H1 (cell line): ENCODE data around the gene RNPEPL1. TPM values are rescaled to one million over a fixed set of nuclear protein-coding genes. Genes with fewer than 3 reads are reported as not detected.

Source experiments
- CTCF ChIA-PET: fragments of 300-600 bp; sonication (Branson Sonifier 250); formaldehyde crosslinking; loops from one replicate; lab custom pipeline; 2021; ENCODE audit not compliant: partially characterized antibody; lab: Charles Lee
- POLR2A ChIA-PET: fragments of 300-600 bp; sonication (Branson Sonifier 250); formaldehyde crosslinking; loops from one replicate; lab custom pipeline; 2021; ENCODE audit warnings: inconsistent platforms; ENCODE audit not compliant: partially characterized antibody; lab: Charles Lee
- DNase-seq, 2 experiments: peaks; one replicate each; pipeline versions ENCODE4 v3.0.0 to v3.0.0-alpha.2; 2010 to 2022; ENCODE audit warnings: low spot score in 2 of 2, low read depth in 1 of 2, mixed read lengths in 1 of 2
- FAIRE-seq: peaks from 2 replicates; lab custom pipeline; 2011; peaks lifted over from hg19 to GRCh38; lab: Jason Lieb, UNC
- H2AFZ ChIP-seq: 2 replicates; pipeline ENCODE4 v1.8.1; 2012; ENCODE audit warnings: low read length, inconsistent platforms
- H2AK5ac ChIP-seq: 2 replicates; pipeline ENCODE4 v1.6.1; 2013; ENCODE audit warnings: low read depth, low read length
- H2BK120ac ChIP-seq: replicated peaks from 2 replicates; pipeline ENCODE3; 2013; ENCODE audit warnings: low read depth, low read length, inconsistent platforms
- H2BK12ac ChIP-seq: 2 replicates; pipeline ENCODE4 v1.6.1; 2013; ENCODE audit warnings: low read depth, low read length
- H2BK15ac ChIP-seq: 2 replicates; pipeline ENCODE4 v1.6.1; 2013; ENCODE audit warnings: low read length
- H2BK20ac ChIP-seq: 2 replicates; pipeline ENCODE4 v1.6.1; 2013; ENCODE audit warnings: low read length
- H2BK5ac ChIP-seq: 2 replicates; pipeline ENCODE4 v1.6.1; 2013; ENCODE audit warnings: low read depth, low read length
- H3K14ac ChIP-seq: 2 replicates; pipeline ENCODE4 v1.6.1; 2013; ENCODE audit warnings: inconsistent platforms; ENCODE audit not compliant: insufficient read length
- H3K18ac ChIP-seq: 2 replicates; pipeline ENCODE4 v1.6.1; 2013; ENCODE audit warnings: low read length; ENCODE audit errors: extremely low read depth
- H3K23ac ChIP-seq: 2 replicates; pipeline ENCODE4 v1.6.1; 2013; ENCODE audit warnings: inconsistent platforms; ENCODE audit not compliant: insufficient read length
- H3K23me2 ChIP-seq: 2 replicates; pipeline ENCODE4 v1.6.1; 2013; ENCODE audit warnings: low read depth, low read length
- H3K27ac ChIP-seq: 2 replicates; pipeline ENCODE4 v1.6.1; 2011; ENCODE audit warnings: low read depth, low read length, inconsistent platforms
- H3K27me3 ChIP-seq, 4 experiments: replicated peaks in 1 of 4; 1 replicate in 1 of 4; 2 replicates in 3 of 4; pipeline versions ENCODE4 v1.6.1 to v1.8.1; 2011 to 2013; ENCODE audit warnings: low read length in 3 of 4, mild to moderate bottlenecking in 3 of 4, inconsistent platforms in 2 of 4, mixed read lengths in 2 of 4, moderate library complexity in 1 of 4; ENCODE audit not compliant: control insufficient read depth in 3 of 4, insufficient read depth in 3 of 4; ENCODE audit errors: extremely low read depth in 1 of 4
- H3K36me3 ChIP-seq, 4 experiments: 2 replicates each; pipeline versions ENCODE4 v1.6.1 to v1.8.1; 2011 to 2013; ENCODE audit warnings: mild to moderate bottlenecking in 4 of 4, low read length in 3 of 4, moderate library complexity in 2 of 4, control low read depth in 1 of 4, inconsistent platforms in 1 of 4; ENCODE audit not compliant: insufficient read depth in 4 of 4, control insufficient read depth in 2 of 4
- H3K4ac ChIP-seq: replicated peaks from 2 replicates; pipeline ENCODE3; 2013; ENCODE audit warnings: low read length, low read depth, mixed read lengths, inconsistent platforms; ENCODE audit not compliant: insufficient read length
- H3K4me1 ChIP-seq, 4 experiments: replicated peaks in 1 of 4; 1 replicate in 1 of 4; 2 replicates in 3 of 4; pipeline versions ENCODE4 v1.6.1 to v1.8.1; 2011 to 2013; ENCODE audit warnings: low read length in 3 of 4, inconsistent platforms in 2 of 4, mixed read lengths in 1 of 4; ENCODE audit not compliant: insufficient read depth in 4 of 4, control insufficient read depth in 3 of 4
- H3K4me2 ChIP-seq, 2 experiments: 2 replicates each; pipeline versions ENCODE4 v1.6.1 to v1.8.1; 2011 to 2013; ENCODE audit warnings: low read depth in 2 of 2, low read length in 2 of 2, control low read depth in 1 of 2, inconsistent platforms in 1 of 2, mild to moderate bottlenecking in 1 of 2; ENCODE audit not compliant: insufficient read depth in 1 of 2
- H3K4me3 ChIP-seq, 4 experiments: fragments of 200-600, 300-600 bp in 1 of 4; sonication (generic), shearing (Covaris generic), sonication (Bioruptor Twin) in 1 of 4; 2 replicates each; pipeline versions ENCODE4 v1.5.1 to v1.8.1; 2011 to 2016; ENCODE audit warnings: low read length in 4 of 4, low read depth in 3 of 4, control low read depth in 2 of 4, inconsistent platforms in 2 of 4, mild to moderate bottlenecking in 2 of 4, mixed read lengths in 1 of 4, moderate library complexity in 1 of 4; ENCODE audit not compliant: insufficient read depth in 2 of 4; ENCODE audit errors: extremely low read depth in 1 of 4
- H3K56ac ChIP-seq: replicated peaks from 2 replicates; pipeline ENCODE3; 2013; ENCODE audit warnings: low read depth, mild to moderate bottlenecking, mixed read lengths, low read length, inconsistent platforms; ENCODE audit not compliant: insufficient read length
- H3K79me1 ChIP-seq: 2 replicates; pipeline ENCODE4 v1.6.1; 2013; ENCODE audit warnings: low read depth, low read length, control low read depth
- H3K79me2 ChIP-seq, 2 experiments: 2 replicates each; pipeline versions ENCODE4 v1.6.1 to v1.8.1; 2012 to 2013; ENCODE audit warnings: low read length in 2 of 2, mild to moderate bottlenecking in 2 of 2, inconsistent platforms in 1 of 2; ENCODE audit not compliant: insufficient read depth in 2 of 2, control insufficient read depth in 1 of 2
- H3K9ac ChIP-seq, 4 experiments: replicated peaks in 1 of 4; 1 replicate in 1 of 4; 2 replicates in 3 of 4; pipeline versions ENCODE4 v1.6.1 to v1.8.1; 2011 to 2013; ENCODE audit warnings: low read depth in 3 of 4, low read length in 3 of 4, control low read depth in 2 of 4, mild to moderate bottlenecking in 2 of 4, moderate library complexity in 2 of 4, inconsistent platforms in 1 of 4; ENCODE audit errors: extremely low read depth in 1 of 4
- H3K9me3 ChIP-seq, 2 experiments: 2 replicates each; pipeline versions ENCODE4 v1.6.1 to v1.8.1; 2012 to 2013; ENCODE audit warnings: mild to moderate bottlenecking in 2 of 2, moderate library complexity in 2 of 2, control low read depth in 1 of 2, inconsistent platforms in 1 of 2, low read depth in 1 of 2, low read length in 1 of 2, mixed read lengths in 1 of 2; ENCODE audit not compliant: insufficient read depth in 2 of 2
- H4K20me1 ChIP-seq, 2 experiments: replicated peaks in 1 of 2; 2 replicates each; pipeline versions ENCODE3 to v1.8.1; 2011 to 2013; ENCODE audit warnings: inconsistent platforms in 2 of 2, low read length in 2 of 2, mild to moderate bottlenecking in 1 of 2; ENCODE audit not compliant: insufficient read depth in 2 of 2, control insufficient read depth in 1 of 2
- H4K5ac ChIP-seq: 2 replicates; pipeline ENCODE4 v1.6.1; 2013; ENCODE audit warnings: low read length, low read depth, mixed read lengths, inconsistent platforms; ENCODE audit not compliant: insufficient read length
- H4K8ac ChIP-seq: 2 replicates; pipeline ENCODE4 v1.8.0; 2013; ENCODE audit warnings: mild to moderate bottlenecking, moderate library complexity, low read length, inconsistent platforms; ENCODE audit not compliant: insufficient read depth; ENCODE audit errors: extremely low read depth
- H4K91ac ChIP-seq: replicated peaks from 2 replicates; pipeline ENCODE3; 2013; ENCODE audit warnings: low read length, mixed read lengths, inconsistent platforms; ENCODE audit not compliant: insufficient read length
- ASH2L ChIP-seq: fragments of 200-600, 300-600 bp; sonication (generic); IDR thresholded peaks from one replicate; pipeline ENCODE4 v1.7.1; 2017; ENCODE audit warnings: low read length
- ATF3 ChIP-seq: IDR thresholded peaks from 2 replicates; pipeline ENCODE4 v1.6.1; 2011; ENCODE audit warnings: low read depth, mild to moderate bottlenecking, low read length; ENCODE audit not compliant: insufficient read depth
- CREB1 ChIP-seq: IDR thresholded peaks from 2 replicates; pipeline ENCODE4 v1.6.1; 2012; ENCODE audit warnings: inconsistent platforms
- FOSL1 ChIP-seq: IDR thresholded peaks from 2 replicates; pipeline ENCODE4 v1.6.1; 2011; ENCODE audit warnings: mild to moderate bottlenecking, low read depth, low read length, moderate library complexity; ENCODE audit not compliant: insufficient read depth
- HDAC6 ChIP-seq: IDR thresholded peaks from one replicate; pipeline ENCODE4 v1.7.1; 2012; ENCODE audit warnings: low read depth, mild to moderate bottlenecking, inconsistent platforms, low read length, moderate library complexity
- KDM1A ChIP-seq: fragments of 200-600, 300-600 bp; sonication (generic); IDR thresholded peaks from 2 replicates; pipeline ENCODE4 v1.7.1; 2016; ENCODE audit warnings: mild to moderate bottlenecking, low read length, borderline replicate concordance
- MAX ChIP-seq: IDR thresholded peaks from 2 replicates; pipeline ENCODE4 v1.6.1; 2012; ENCODE audit warnings: inconsistent platforms
- NRF1 ChIP-seq: IDR thresholded peaks from 2 replicates; pipeline ENCODE4 v1.6.1; 2011; ENCODE audit warnings: mild to moderate bottlenecking, low read depth, low read length, improper control_type of control experiment
- SIX5 ChIP-seq: IDR thresholded peaks from 2 replicates; pipeline ENCODE4 v1.6.1; 2011; ENCODE audit warnings: mild to moderate bottlenecking, low read depth, low read length
- WGBS, 2 experiments: shearing (Covaris generic) in 1 of 2; methylation state at CpG; one replicate each; pipeline versions ENCODE4 v1.1.6 to v1.1.7; 2013 to 2015; ENCODE audit warnings: low lambda C conversion rate in 2 of 2, mixed read lengths in 2 of 2, inconsistent platforms in 1 of 2, low coverage in 1 of 2, missing lambda C conversion rate in 1 of 2; ENCODE audit not compliant: insufficient replicate concordance in 2 of 2, insufficient coverage in 1 of 2, insufficient read length in 1 of 2; ENCODE audit errors: extremely low coverage in 1 of 2, missing lambda C conversion rate in 1 of 2; 5-methylcytosine and 5-hydroxymethylcytosine counted together
- polyA plus RNA-seq, 7 experiments: library from polyadenylated mRNA; depleted of rRNA in 3 of 7; stranded (reverse) in 5 of 7; unstranded in 2 of 7; fragments of >200 nt in 5 of 7; fragments of 200-250 nt in 2 of 7; gene quantifications; 1 replicate in 5 of 7; 2 replicates in 1 of 7; 4 replicates in 1 of 7; pipeline versions ENCODE4 v1.2.1 to v1.2.3, GENCODE V29; 2011 to 2013; ENCODE audit warnings: missing spikeins in 2 of 7, mixed read lengths in 2 of 7
- total RNA-seq: library from RNA; stranded (reverse); fragmentation: NEBNext Ultra II Directional; extraction: Animal tissue kit (Norgen Biotek cat#: 25700); gene quantifications from 2 replicates; pipeline ENCODE4 v1.2.1, GENCODE V29; 2021
- TF ChIP-seq, protein P1 (sequence below): IDR thresholded peaks from 2 replicates; pipeline ENCODE4 v1.6.1; 2012; ENCODE audit warnings: low read length, inconsistent platforms

RNPEPL1 gene
- total and polyA plus RNA-seq, 2 of the 8 experiments (the other 6 are each of a cell fraction or from before 2014, with no cell fraction given): 9.0 to 11.3 TPM

GRCh38 chr2:240622531-240623235, 54.4 kb downstream of the RNPEPL1 start:
- H4K5ac ChIP-seq: no peak overlapping the region
- WGBS, 2 experiments: 82% methylated on average over 30 of the region's 37 CpGs; no CpG with 5 or more reads in 1 of the 2 experiments
- H3K4me2 ChIP-seq: no peak overlapping the region
- no peak overlapping the region for H2BK15ac ChIP-seq
- no peaks in the 10 kb centered on the region for H4K20me1 ChIP-seq
- no peak overlapping the region for H2AK5ac ChIP-seq
- no peak overlapping the region for H4K91ac ChIP-seq
- H2BK5ac ChIP-seq: no peak overlapping the region
- H3K27me3 ChIP-seq: no peaks in the 10 kb centered on the region
- ChIA-PET POLR2A (interaction anchor here (1.2 to 1.6 kb wide), 2 partner anchors 15 to 36 kb away, joined by 3 to 4 read pairs; partner anchors contain the start of gene CAPN10), CTCF (interaction anchor here (1.2 to 1.7 kb wide), 6 partner anchors 10 to 62 kb away, joined by 3 to 4 read pairs (median 3); no protein-coding TSS in a partner anchor)
- H3K9ac ChIP-seq: no peak overlapping the region
- H3K79me1 ChIP-seq: no peaks in the 10 kb centered on the region
- no peak overlapping the region for H3K27ac ChIP-seq
- H3K23ac ChIP-seq: no peak overlapping the region
- H2BK120ac ChIP-seq: no peak overlapping the region
- H3K14ac ChIP-seq: no peak overlapping the region
- no peak overlapping the region for H2BK12ac ChIP-seq
- H3K36me3 ChIP-seq: no peaks in the 10 kb centered on the region
- FAIRE-seq: no peak
- H3K56ac ChIP-seq: no peak overlapping the region
- H2BK20ac ChIP-seq: no peak overlapping the region
- H3K4me3 ChIP-seq: no peak overlapping the region
- no peak overlapping the region; the same call in 1 of the 2 replicates for H3K18ac ChIP-seq
- no peak overlapping the region for H3K4ac ChIP-seq
- H3K79me2 ChIP-seq: no peaks in the 10 kb centered on the region
- no peak overlapping the region for H2AFZ ChIP-seq
- H3K23me2 ChIP-seq: no peaks in the 10 kb centered on the region
- H4K8ac ChIP-seq: no peak overlapping the region
- H3K9me3 ChIP-seq: peaks cover 12 to 16% of the 10 kb centered on the region in 2 experiments; a peak in 3 of 4 replicates
- no peak for DNase-seq
- peaks cover 0 to 6% (median 1%) of the 10 kb centered on the region in 4 experiments; a peak in 3 of 7 replicates for H3K4me1 ChIP-seq
- TF ChIP-seq MAX (no peak), NRF1 (no peak), SIX5 (no peak), FOSL1 (no peak), ASH2L (no peak), CREB1 (no peak), ATF3 (no peak), HDAC6 (no peak), KDM1A (no peak)
- TF ChIP-seq, protein P1, sequence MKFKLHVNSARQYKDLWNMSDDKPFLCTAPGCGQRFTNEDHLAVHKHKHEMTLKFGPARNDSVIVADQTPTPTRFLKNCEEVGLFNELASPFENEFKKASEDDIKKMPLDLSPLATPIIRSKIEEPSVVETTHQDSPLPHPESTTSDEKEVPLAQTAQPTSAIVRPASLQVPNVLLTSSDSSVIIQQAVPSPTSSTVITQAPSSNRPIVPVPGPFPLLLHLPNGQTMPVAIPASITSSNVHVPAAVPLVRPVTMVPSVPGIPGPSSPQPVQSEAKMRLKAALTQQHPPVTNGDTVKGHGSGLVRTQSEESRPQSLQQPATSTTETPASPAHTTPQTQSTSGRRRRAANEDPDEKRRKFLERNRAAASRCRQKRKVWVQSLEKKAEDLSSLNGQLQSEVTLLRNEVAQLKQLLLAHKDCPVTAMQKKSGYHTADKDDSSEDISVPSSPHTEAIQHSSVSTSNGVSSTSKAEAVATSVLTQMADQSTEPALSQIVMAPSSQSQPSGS: no peak
